Measurements from ENCODE around the gene RASL10A.

Gene RASL10A

GRCh38 chr22:29311464-29312217 is 3.9 kb downstream of the RASL10A start:
- Mint-ChIP-seq H3K9me3 (no peaks in the 10 kb centered on the region), H3K4me1 (peaks cover 17% of the 10 kb centered on the region)
- DNase-seq (ENCODE audit: low spot score in 2 of 2), result no peak

GRCh38 chr22:29310863-29311339 is 4.6 kb downstream of the RASL10A start:
- Mint-ChIP-seq H3K36me3 (ENCODE audit: insufficient read depth) (peaks cover 11% of the 10 kb centered on the region), H3K4me1 (peaks cover 24% of the 10 kb centered on the region), H3K4me3 (no peak overlapping the region), H3K27ac (ENCODE audit: low read depth) (no peak overlapping the region), H3K9me3 (no peaks in the 10 kb centered on the region), H3K27me3 (peaks cover 35% of the 10 kb centered on the region)
- ATAC-seq (replicated peaks; ENCODE audit: extremely low read depth, poor library complexity, severe bottlenecking) (peak; percentile 25), DNase-seq (ENCODE audit: low spot score in 2 of 2) (peak in 1 of 2 donors; percentile 38)

More at GRCh38 chr22:29311464-29312217, 3.9 kb downstream of the RASL10A start:
- Mint-ChIP-seq H3K27ac (ENCODE audit: low read depth) (no peak overlapping the region), H3K27me3 (peaks cover 41% of the 10 kb centered on the region), H3K36me3 (ENCODE audit: insufficient read depth) (peaks cover 11% of the 10 kb centered on the region), H3K4me3 (no peak overlapping the region)
- ATAC-seq (replicated peaks; ENCODE audit: extremely low read depth, poor library complexity, severe bottlenecking), result no peak

- Mint-ChIP-seq H3K4me3 (no peak overlapping the region), H3K36me3 (ENCODE audit: insufficient read depth) (peaks cover 11% of the 10 kb centered on the region), H3K27ac (ENCODE audit: low read depth) (no peak overlapping the region), H3K4me1 (peaks cover 30% of the 10 kb centered on the region), H3K27me3 (peaks cover 39% of the 10 kb centered on the region), H3K9me3 (no peaks in the 10 kb centered on the region)
- ATAC-seq (replicated peaks; ENCODE audit: extremely low read depth, poor library complexity, severe bottlenecking) (no peak), DNase-seq (ENCODE audit: low spot score in 2 of 2) (no peak)
Measured at GRCh38 chr22:29310065-29310862, 5.2 kb downstream of the RASL10A start.

GRCh38 chr22:29309332-29310064 is 6.0 kb downstream of the RASL10A start:
- H3K27ac Mint-ChIP-seq (ENCODE audit: low read depth), result no peak overlapping the region
- ATAC-seq (replicated peaks; ENCODE audit: extremely low read depth, poor library complexity, severe bottlenecking) (no peak), DNase-seq (ENCODE audit: low spot score in 2 of 2) (no peak)
- H3K36me3 Mint-ChIP-seq (ENCODE audit: insufficient read depth), result peaks cover 14% of the 10 kb centered on the region
- H3K4me3 Mint-ChIP-seq, result no peak overlapping the region
- H3K4me1 Mint-ChIP-seq, result peaks cover 27% of the 10 kb centered on the region
- peaks cover 42% of the 10 kb centered on the region for H3K27me3 Mint-ChIP-seq
- no peaks in the 10 kb centered on the region for H3K9me3 Mint-ChIP-seq

- Mint-ChIP-seq H3K9me3 (no peaks in the 10 kb centered on the region), H3K4me1 (peaks cover 20% of the 10 kb centered on the region), H3K4me3 (peak overlapping the region; percentile 45), H3K27me3 (peaks cover 37% of the 10 kb centered on the region), H3K36me3 (ENCODE audit: insufficient read depth) (peaks cover 11% of the 10 kb centered on the region), H3K27ac (ENCODE audit: low read depth) (no peak overlapping the region)
- DNase-seq (ENCODE audit: low spot score in 2 of 2), result no peak
- peak; percentile 66 for ATAC-seq (replicated peaks; ENCODE audit: extremely low read depth, poor library complexity, severe bottlenecking)
Measured at GRCh38 chr22:29308791-29309262, 6.7 kb downstream of the RASL10A start.

- Mint-ChIP-seq H3K9me3 (no peaks in the 10 kb centered on the region), H3K4me3 (peak overlapping the region; percentile 45), H3K27me3 (peaks cover 31% of the 10 kb centered on the region), H3K27ac (ENCODE audit: low read depth) (no peak overlapping the region), H3K4me1 (peaks cover 17% of the 10 kb centered on the region), H3K36me3 (ENCODE audit: insufficient read depth) (peaks cover 11% of the 10 kb centered on the region)
- DNase-seq (ENCODE audit: low spot score in 2 of 2) (no peak), ATAC-seq (replicated peaks; ENCODE audit: extremely low read depth, poor library complexity, severe bottlenecking) (no peak)
Measured at GRCh38 chr22:29308148-29308790, 7.2 kb downstream of the RASL10A start.

GRCh38 chr22:29307596-29308147 is 7.8 kb downstream of the RASL10A start:
- H3K27ac Mint-ChIP-seq (ENCODE audit: low read depth), result no peak overlapping the region
- no peak for DNase-seq (ENCODE audit: low spot score in 2 of 2)

GRCh38 chr22:29306835-29307595 is 8.5 kb downstream of the RASL10A start:
- Mint-ChIP-seq H3K27ac (ENCODE audit: low read depth) (no peak overlapping the region), H3K36me3 (ENCODE audit: insufficient read depth) (peaks cover 9% of the 10 kb centered on the region), H3K4me1 (peaks cover 17% of the 10 kb centered on the region), H3K9me3 (no peaks in the 10 kb centered on the region), H3K4me3 (peak overlapping the region; percentile 79), H3K27me3 (peaks cover 19% of the 10 kb centered on the region)
- peak; percentile 12 for ATAC-seq (replicated peaks; ENCODE audit: extremely low read depth, poor library complexity, severe bottlenecking)
- DNase-seq (ENCODE audit: low spot score in 2 of 2), result no peak

More at GRCh38 chr22:29307596-29308147, 7.8 kb downstream of the RASL10A start:
- peaks cover 17% of the 10 kb centered on the region for H3K4me1 Mint-ChIP-seq
- ATAC-seq (replicated peaks; ENCODE audit: extremely low read depth, poor library complexity, severe bottlenecking), result no peak
- peak overlapping the region; percentile 75 for H3K4me3 Mint-ChIP-seq
- H3K9me3 Mint-ChIP-seq, result no peaks in the 10 kb centered on the region
- H3K36me3 Mint-ChIP-seq (ENCODE audit: insufficient read depth), result peaks cover 9% of the 10 kb centered on the region
- peaks cover 25% of the 10 kb centered on the region for H3K27me3 Mint-ChIP-seq

- Mint-ChIP-seq H3K4me1 (peaks cover 18% of the 10 kb centered on the region), H3K9me3 (no peaks in the 10 kb centered on the region), H3K4me3 (peak within 1 kb of the TSS; percentile 79), H3K27me3 (peaks cover 14% of the 10 kb centered on the region), H3K36me3 (ENCODE audit: insufficient read depth) (peaks cover 11% of the 10 kb centered on the region), H3K27ac (ENCODE audit: low read depth) (peak within 1 kb of the TSS; percentile 74)
- ATAC-seq (replicated peaks; ENCODE audit: extremely low read depth, poor library complexity, severe bottlenecking), result peak; percentile 27
- no peak for DNase-seq (ENCODE audit: low spot score in 2 of 2)
Measured at GRCh38 chr22:29306175-29306834, 9.2 kb downstream of the RASL10A start, which contains the start of gene GAS2L1. GAS2L1 (plus strand) TSS chr22:29306650; CDS start chr22:29308106, 1,456 bp downstream.

- ATAC-seq (replicated peaks; ENCODE audit: extremely low read depth, poor library complexity, severe bottlenecking) (no peak), DNase-seq (ENCODE audit: low spot score in 2 of 2) (no peak)
- Mint-ChIP-seq H3K4me3 (peak overlapping the region; percentile 79), H3K4me1 (peaks cover 19% of the 10 kb centered on the region), H3K27me3 (peaks cover 14% of the 10 kb centered on the region), H3K9me3 (no peaks in the 10 kb centered on the region), H3K27ac (ENCODE audit: low read depth) (peak overlapping the region; percentile 74), H3K36me3 (ENCODE audit: insufficient read depth) (peaks cover 15% of the 10 kb centered on the region)
Measured at GRCh38 chr22:29305836-29306174, 9.7 kb downstream of the RASL10A start.
